Measurements from ENCODE around the gene ENDOD1. TPM values are rescaled to one million over a fixed set of nuclear protein-coding genes. Genes with fewer than 3 reads are reported as not detected.
A peak's percentile ranks its signal among the peaks of the same experiment; 100 is the strongest.

Gene ENDOD1
- total and polyA plus RNA-seq, 2 experiments from 2014 or later, result 0.76 to 4.0 TPM

- Histone ChIP-seq H3K36me3 (ENCODE audit: insufficient read depth) (no peaks in the 10 kb centered on the region), H3K9me2 (ENCODE audit: insufficient read depth) (no peaks in the 10 kb centered on the region), H3K4me2 (no peak overlapping the region), H3K27ac (ENCODE audit: low read depth) (no peak overlapping the region), H3F3A (replicated peaks; ENCODE audit: low read depth) (no peaks in the 10 kb centered on the region), H3K4me3 (no peak overlapping the region), H4K20me1 (replicated peaks; ENCODE audit: insufficient read depth) (no peaks in the 10 kb centered on the region), H2AFZ (no peak overlapping the region), H3K27me3 (ENCODE audit: insufficient read depth) (no peaks in the 10 kb centered on the region; the same call in 1 of the 2 replicates), H3K4me1 (ENCODE audit: insufficient read depth) (no peaks in the 10 kb centered on the region), H3K79me2 (replicated peaks; ENCODE audit: insufficient read depth) (no peaks in the 10 kb centered on the region)
- H3K4me3 Mint-ChIP-seq, result no peak overlapping the region
- H3K27ac Mint-ChIP-seq, result no peak overlapping the region
- TF ChIP-seq EZH2 (IDR thresholded peaks at IDR 0.05; ENCODE audit: low read depth, unreplicated experiment), result no peak
- no peak for TF ChIP-seq REST (IDR thresholded peaks at IDR 0.05; ENCODE audit: unreplicated experiment)
- TF ChIP-seq, protein P1, sequence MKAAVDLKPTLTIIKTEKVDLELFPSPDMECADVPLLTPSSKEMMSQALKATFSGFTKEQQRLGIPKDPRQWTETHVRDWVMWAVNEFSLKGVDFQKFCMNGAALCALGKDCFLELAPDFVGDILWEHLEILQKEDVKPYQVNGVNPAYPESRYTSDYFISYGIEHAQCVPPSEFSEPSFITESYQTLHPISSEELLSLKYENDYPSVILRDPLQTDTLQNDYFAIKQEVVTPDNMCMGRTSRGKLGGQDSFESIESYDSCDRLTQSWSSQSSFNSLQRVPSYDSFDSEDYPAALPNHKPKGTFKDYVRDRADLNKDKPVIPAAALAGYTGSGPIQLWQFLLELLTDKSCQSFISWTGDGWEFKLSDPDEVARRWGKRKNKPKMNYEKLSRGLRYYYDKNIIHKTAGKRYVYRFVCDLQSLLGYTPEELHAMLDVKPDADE (IDR thresholded peaks at IDR 0.05), result no peak
- no peak for TF ChIP-seq NANOG (IDR thresholded peaks at IDR 0.05; ENCODE audit: borderline replicate concordance)
- TF ChIP-seq CTCF (conservative IDR thresholded peaks at IDR 0.05; ENCODE audit: low read depth in 2 of 2), result peak in 1 of 2 experiments; percentile 38; a peak in 2 of 4 replicates
- ATAC-seq, result no peak
- H3K4me1 Mint-ChIP-seq, result no peaks in the 10 kb centered on the region
- H3K36me3 Mint-ChIP-seq (ENCODE audit: low read depth), result no peaks in the 10 kb centered on the region
- H3K9me3 Mint-ChIP-seq, result no peaks in the 10 kb centered on the region
- peaks cover 6% of the 10 kb centered on the region for H3K27me3 Mint-ChIP-seq (ENCODE audit: insufficient read depth, low read depth, poor library complexity)
- no peak for DNase-seq (ENCODE audit: low spot score)
Observed at GRCh38 chr11:95050595-95051202, 38.9 kb upstream of the ENDOD1 start.

DNA sequence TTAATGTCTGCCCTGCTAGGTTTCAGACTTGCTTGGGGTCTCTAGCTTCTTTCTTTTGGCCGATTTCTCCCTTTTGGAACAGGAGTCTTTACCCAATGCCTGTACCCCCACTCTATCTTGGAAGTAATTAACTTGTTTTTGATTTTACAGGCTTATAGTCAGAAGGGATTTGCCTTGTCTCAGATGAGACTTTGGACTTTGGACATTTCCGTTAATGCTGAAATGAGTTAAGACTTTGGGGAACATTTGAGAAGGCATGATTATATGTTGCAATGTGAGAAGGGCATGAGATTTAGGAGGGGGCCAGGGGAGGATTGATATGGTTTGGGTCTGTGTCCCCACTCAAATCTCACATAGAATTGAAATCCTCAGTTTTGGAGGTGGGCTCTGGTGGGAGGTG, 35.3 kb upstream of the ENDOD1 start:
- no peak for DNase-seq (ENCODE audit: low spot score)
- Mint-ChIP-seq H3K27ac (no peak overlapping the region), H3K9me3 (no peaks in the 10 kb centered on the region), H3K27me3 (ENCODE audit: insufficient read depth, low read depth, poor library complexity) (peaks cover 6% of the 10 kb centered on the region), H3K36me3 (ENCODE audit: low read depth) (no peaks in the 10 kb centered on the region), H3K4me1 (no peaks in the 10 kb centered on the region), H3K4me3 (no peak overlapping the region)
- Histone ChIP-seq H4K20me1 (replicated peaks; ENCODE audit: insufficient read depth) (no peaks in the 10 kb centered on the region), H3F3A (replicated peaks; ENCODE audit: low read depth) (no peaks in the 10 kb centered on the region), H3K79me2 (replicated peaks; ENCODE audit: insufficient read depth) (no peaks in the 10 kb centered on the region), H3K4me3 (no peak overlapping the region), H3K27me3 (ENCODE audit: insufficient read depth) (no peaks in the 10 kb centered on the region; the same call in 1 of the 2 replicates), H3K36me3 (ENCODE audit: insufficient read depth) (no peaks in the 10 kb centered on the region), H3K4me2 (no peak overlapping the region), H3K27ac (ENCODE audit: low read depth) (no peak overlapping the region), H3K4me1 (ENCODE audit: insufficient read depth) (no peaks in the 10 kb centered on the region), H2AFZ (no peak overlapping the region), H3K9me2 (ENCODE audit: insufficient read depth) (no peaks in the 10 kb centered on the region)
- no peak for ATAC-seq
- no peak for TF ChIP-seq REST (IDR thresholded peaks at IDR 0.05; ENCODE audit: unreplicated experiment)
- TF ChIP-seq ZNF114 (CRISPR knock-in tag; IDR thresholded peaks at IDR 0.05), result no peak
- TF ChIP-seq, protein P1 (IDR thresholded peaks at IDR 0.05), result no peak
- TF ChIP-seq CREB1 (CRISPR knock-in tag; IDR thresholded peaks at IDR 0.05; ENCODE audit: low read depth), result no peak
- TF ChIP-seq CTCF (conservative IDR thresholded peaks at IDR 0.05; ENCODE audit: low read depth in 2 of 2), result no peak
- no peak for TF ChIP-seq NANOG (IDR thresholded peaks at IDR 0.05; ENCODE audit: borderline replicate concordance)
- TF ChIP-seq STAT1 (IDR thresholded peaks at IDR 0.05; ENCODE audit: unreplicated experiment), result no peak
- no peak for TF ChIP-seq EZH2 (IDR thresholded peaks at IDR 0.05; ENCODE audit: low read depth, unreplicated experiment)
